Loucy (cell line): Measurements from ENCODE around the gene TPCN2.

Experiments used
- H2AFZ ChIP-seq: fragments of 200-600 bp; sonication (generic); 2 replicates; pipeline ENCODE4 v1.6.0; 2016; ENCODE audit warnings: antibody characterized with exemption, mild to moderate bottlenecking, low read length, moderate library complexity
- H3F3A ChIP-seq: fragments of 200-600 bp; 2 replicates; pipeline ENCODE4 v1.6.0; 2016; ENCODE audit warnings: antibody characterized with exemption, low read depth, mild to moderate bottlenecking
- H3K27me3 ChIP-seq: fragments of 200-600 bp; sonication (generic); 2 replicates; pipeline ENCODE4 v1.6.1; 2014; ENCODE audit warnings: low read length, mild to moderate bottlenecking; ENCODE audit not compliant: insufficient read depth, poor library complexity, severe bottlenecking
- H3K36me3 ChIP-seq: fragments of 200-600 bp; sonication (generic); 2 replicates; pipeline ENCODE4 v1.6.1; 2016; ENCODE audit warnings: low read length; ENCODE audit not compliant: insufficient read depth
- H3K4me1 ChIP-seq: fragments of 200-600 bp; sonication (generic); 2 replicates; pipeline ENCODE4 v1.5.1; 2014; ENCODE audit warnings: low read length, mild to moderate bottlenecking; ENCODE audit not compliant: insufficient read depth, poor library complexity, severe bottlenecking
- H3K4me2 ChIP-seq: fragments of 200-600 bp; sonication (generic); 2 replicates; pipeline ENCODE4 v1.6.0; 2014; ENCODE audit warnings: antibody characterized with exemption, low read length, low read depth, mild to moderate bottlenecking; ENCODE audit not compliant: poor library complexity, severe bottlenecking
- H3K4me3 ChIP-seq: fragments of 200-600 bp; sonication (generic); 2 replicates; pipeline ENCODE4 v1.5.1; 2014; ENCODE audit warnings: low read length, mild to moderate bottlenecking, mixed read lengths; ENCODE audit not compliant: poor library complexity, severe bottlenecking
- H3K79me2 ChIP-seq: fragments of 200-600 bp; sonication (generic); 2 replicates; pipeline ENCODE4 v1.6.1; 2014; ENCODE audit warnings: low read length; ENCODE audit not compliant: insufficient read depth
- H3K9ac ChIP-seq: fragments of 200-600 bp; sonication (generic); 2 replicates; pipeline ENCODE4 v1.6.0; 2014; ENCODE audit warnings: mild to moderate bottlenecking, low read depth, low read length, moderate library complexity; ENCODE audit not compliant: poor library complexity, severe bottlenecking
- H3K9me2 ChIP-seq: fragments of 200-600 bp; sonication (generic); replicated peaks from 2 replicates; pipeline ENCODE4 v1.6.1; 2016; ENCODE audit warnings: low read depth, low read length, mixed read lengths
- H3K9me3 ChIP-seq: fragments of 200-600 bp; sonication (generic); 2 replicates; pipeline ENCODE4 v1.6.1; 2014; ENCODE audit warnings: mild to moderate bottlenecking, antibody characterized with exemption, low read length, low read depth; ENCODE audit not compliant: insufficient read depth
- H4K20me1 ChIP-seq: fragments of 200-600 bp; sonication (generic); 2 replicates; pipeline ENCODE4 v1.6.0; 2014; ENCODE audit warnings: antibody characterized with exemption, low read length, mild to moderate bottlenecking; ENCODE audit not compliant: insufficient read depth, poor library complexity, severe bottlenecking
- CTCF ChIP-seq: fragments of 200-600 bp; sonication (generic); conservative IDR thresholded peaks from 2 replicates; pipeline ENCODE4 v1.5.1; 2014; ENCODE audit warnings: mild to moderate bottlenecking, antibody characterized with exemption, low read length
- EZH2phosphoT487 ChIP-seq: fragments of 200-600 bp; IDR thresholded peaks from 2 replicates; pipeline ENCODE4 v1.6.1; 2018; ENCODE audit warnings: antibody characterized with exemption, mild to moderate bottlenecking, moderate library complexity, borderline replicate concordance

The TPCN2 gene

GRCh38 chr11:69099180-69099579 lies 50.4 kb downstream of the TPCN2 start:
- Histone ChIP-seq H3K79me2 (no peaks in the 10 kb centered on the region), H3K9me2 (no peaks in the 10 kb centered on the region), H2AFZ (no peak overlapping the region), H4K20me1 (no peaks in the 10 kb centered on the region), H3K36me3 (no peaks in the 10 kb centered on the region), H3K27me3 (no peaks in the 10 kb centered on the region), H3K4me3 (no peak overlapping the region), H3K9me3 (no peaks in the 10 kb centered on the region), H3K4me2 (no peak overlapping the region), H3K4me1 (no peaks in the 10 kb centered on the region), H3K9ac (no peak overlapping the region), H3F3A (no peaks in the 10 kb centered on the region)
- TF ChIP-seq CTCF (no peak), EZH2phosphoT487 (no peak)

GRCh38 chr11:69100454-69101114 lies 51.9 kb downstream of the TPCN2 start:
- no peaks in the 10 kb centered on the region for H3K4me1 ChIP-seq
- no peaks in the 10 kb centered on the region for H3K9me2 ChIP-seq
- no peak overlapping the region for H3K4me3 ChIP-seq
- no peak overlapping the region for H3K9ac ChIP-seq
- H3K79me2 ChIP-seq, result no peaks in the 10 kb centered on the region
- no peak overlapping the region for H2AFZ ChIP-seq
- H3K27me3 ChIP-seq, result no peaks in the 10 kb centered on the region
- H4K20me1 ChIP-seq, result no peaks in the 10 kb centered on the region
- H3K9me3 ChIP-seq, result no peaks in the 10 kb centered on the region
- no peaks in the 10 kb centered on the region for H3K36me3 ChIP-seq
- no peak overlapping the region for H3K4me2 ChIP-seq
- no peaks in the 10 kb centered on the region for H3F3A ChIP-seq
- TF ChIP-seq CTCF (no peak), EZH2phosphoT487 (no peak)

- Histone ChIP-seq H4K20me1 (no peaks in the 10 kb centered on the region), H3K27me3 (no peaks in the 10 kb centered on the region), H3K4me3 (no peak overlapping the region), H3K36me3 (no peaks in the 10 kb centered on the region), H3K4me2 (no peak overlapping the region), H3K9ac (no peak overlapping the region), H2AFZ (no peak overlapping the region), H3K9me3 (no peaks in the 10 kb centered on the region), H3F3A (no peaks in the 10 kb centered on the region), H3K79me2 (no peaks in the 10 kb centered on the region), H3K9me2 (no peaks in the 10 kb centered on the region), H3K4me1 (no peaks in the 10 kb centered on the region)
- peak; percentile 94 for TF ChIP-seq CTCF
- TF ChIP-seq EZH2phosphoT487, result no peak
Measured at GRCh38 chr11:69101115-69101791, 52.5 kb downstream of the TPCN2 start.
